Mucosa of rectum (tissue), 2 donors: ENCODE data around the gene KCNQ1OT1.
A peak's percentile ranks its signal among the peaks of the same experiment; 100 is the strongest.

ENCODE experiments used
- H3K27ac ChIP-seq, 2 donors: one replicate each; pipeline ENCODE4 v1.7.0; 2013; ENCODE audit warnings: inconsistent platforms in 2 of 2, low read depth in 2 of 2, low read length in 2 of 2
- H3K27me3 ChIP-seq, 2 donors: one replicate each; pipeline ENCODE4 v1.7.0; 2013; ENCODE audit warnings: low read length in 2 of 2; ENCODE audit not compliant: control insufficient read depth in 2 of 2, insufficient read depth in 2 of 2
- H3K36me3 ChIP-seq, 2 donors: one replicate each; pipeline ENCODE4 v1.7.0; 2013; ENCODE audit warnings: low read length in 2 of 2; ENCODE audit not compliant: control insufficient read depth in 2 of 2, insufficient read depth in 2 of 2
- H3K4me1 ChIP-seq, 2 donors: one replicate each; pipeline ENCODE4 v1.7.0; 2013; ENCODE audit warnings: low read length in 2 of 2, mild to moderate bottlenecking in 1 of 2; ENCODE audit not compliant: control insufficient read depth in 2 of 2, insufficient read depth in 2 of 2
- H3K4me3 ChIP-seq, 2 donors: one replicate each; pipeline ENCODE4 v1.7.0; 2013; ENCODE audit warnings: low read length in 2 of 2
- H3K9ac ChIP-seq, 2 donors: one replicate each; pipeline ENCODE4 v1.7.0; 2013; ENCODE audit warnings: low read length in 2 of 2, low read depth in 1 of 2, mild to moderate bottlenecking in 1 of 2
- H3K9me3 ChIP-seq, 2 donors: one replicate each; pipeline ENCODE4 v1.7.0; 2013; ENCODE audit warnings: low read length in 2 of 2; ENCODE audit not compliant: control insufficient read depth in 2 of 2
- donor health status: healthy.
- donor health status: Normal muscosa, but diverticular disease.

KCNQ1OT1 gene

DNA sequence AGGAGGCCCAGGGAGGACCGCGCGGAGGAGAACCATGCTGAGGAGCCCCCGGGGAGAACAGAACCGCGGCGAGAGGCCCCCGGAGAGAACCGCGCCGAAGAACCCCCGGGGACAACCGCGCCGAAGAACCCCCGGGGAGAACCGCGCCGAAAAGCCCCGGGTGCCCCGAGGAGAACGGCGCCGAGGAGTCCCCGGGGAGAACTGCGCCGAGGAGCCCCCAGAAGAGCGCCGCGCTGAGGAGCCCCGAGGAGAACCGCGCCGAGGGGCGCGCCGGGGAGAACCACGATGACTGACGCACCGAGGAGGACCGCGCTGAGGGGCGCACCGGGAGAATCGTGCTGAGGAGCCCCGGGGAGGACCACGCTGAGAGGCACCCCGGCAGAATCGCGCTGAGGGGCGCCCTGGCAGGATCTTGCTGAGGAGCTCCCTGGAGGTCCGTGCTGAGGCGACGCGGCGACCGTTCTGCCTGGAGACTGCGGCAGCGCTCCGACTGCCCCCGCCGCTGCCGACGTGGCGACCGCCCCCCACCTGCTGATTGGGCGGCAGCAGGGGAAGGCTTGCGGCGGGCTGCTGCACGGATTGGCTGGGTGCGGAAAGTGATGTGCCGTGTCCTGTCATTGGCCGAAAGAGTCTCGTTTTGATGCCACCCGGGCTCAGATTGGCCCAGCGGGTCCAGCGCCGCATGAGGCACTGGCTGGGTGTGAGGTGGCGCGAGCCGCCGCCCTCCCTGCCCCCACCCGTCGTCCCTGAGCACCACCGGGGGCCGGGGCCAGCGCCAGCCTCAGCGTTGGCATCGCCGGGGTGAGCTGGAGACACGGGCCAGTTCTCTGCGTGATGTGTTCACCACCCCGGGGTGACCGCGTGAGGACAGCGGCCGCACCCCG is at the start of gene KCNQ1OT1:
Gene KCNQ1OT1, minus strand, starts transcription at position 464 of the 884 bp plus-strand sequence.
- H3K4me1 ChIP-seq, result peaks cover 0 to 9% of the 10 kb centered on the region in 2 donors
- no peaks in the 10 kb centered on the region for H3K36me3 ChIP-seq
- H3K4me3 ChIP-seq, result peak within 1 kb of the TSS; percentile 74 to 78
- no peaks in the 10 kb centered on the region for H3K9me3 ChIP-seq
- peak within 1 kb of the TSS; percentile 94 to 95 for H3K27ac ChIP-seq
- H3K9ac ChIP-seq, result peak within 1 kb of the TSS; percentile 77 to 91
- no peaks in the 10 kb centered on the region for H3K27me3 ChIP-seq

GRCh38 chr11:2748814-2749554 is 49.2 kb upstream of the KCNQ1OT1 start:
- H3K4me3 ChIP-seq, result no peak overlapping the region
- H3K36me3 ChIP-seq, result no peaks in the 10 kb centered on the region
- H3K4me1 ChIP-seq, result no peaks in the 10 kb centered on the region
- H3K9me3 ChIP-seq, result no peaks in the 10 kb centered on the region
- H3K27ac ChIP-seq, result no peak overlapping the region
- H3K27me3 ChIP-seq, result no peaks in the 10 kb centered on the region
- no peak overlapping the region for H3K9ac ChIP-seq

GRCh38 chr11:2748061-2748813 is 48.4 kb upstream of the KCNQ1OT1 start:
- no peak overlapping the region for H3K27ac ChIP-seq
- H3K4me3 ChIP-seq, result no peak overlapping the region
- H3K9me3 ChIP-seq, result no peaks in the 10 kb centered on the region
- H3K9ac ChIP-seq, result no peak overlapping the region
- H3K4me1 ChIP-seq, result no peaks in the 10 kb centered on the region
- no peaks in the 10 kb centered on the region for H3K36me3 ChIP-seq
- H3K27me3 ChIP-seq, result no peaks in the 10 kb centered on the region

DNA sequence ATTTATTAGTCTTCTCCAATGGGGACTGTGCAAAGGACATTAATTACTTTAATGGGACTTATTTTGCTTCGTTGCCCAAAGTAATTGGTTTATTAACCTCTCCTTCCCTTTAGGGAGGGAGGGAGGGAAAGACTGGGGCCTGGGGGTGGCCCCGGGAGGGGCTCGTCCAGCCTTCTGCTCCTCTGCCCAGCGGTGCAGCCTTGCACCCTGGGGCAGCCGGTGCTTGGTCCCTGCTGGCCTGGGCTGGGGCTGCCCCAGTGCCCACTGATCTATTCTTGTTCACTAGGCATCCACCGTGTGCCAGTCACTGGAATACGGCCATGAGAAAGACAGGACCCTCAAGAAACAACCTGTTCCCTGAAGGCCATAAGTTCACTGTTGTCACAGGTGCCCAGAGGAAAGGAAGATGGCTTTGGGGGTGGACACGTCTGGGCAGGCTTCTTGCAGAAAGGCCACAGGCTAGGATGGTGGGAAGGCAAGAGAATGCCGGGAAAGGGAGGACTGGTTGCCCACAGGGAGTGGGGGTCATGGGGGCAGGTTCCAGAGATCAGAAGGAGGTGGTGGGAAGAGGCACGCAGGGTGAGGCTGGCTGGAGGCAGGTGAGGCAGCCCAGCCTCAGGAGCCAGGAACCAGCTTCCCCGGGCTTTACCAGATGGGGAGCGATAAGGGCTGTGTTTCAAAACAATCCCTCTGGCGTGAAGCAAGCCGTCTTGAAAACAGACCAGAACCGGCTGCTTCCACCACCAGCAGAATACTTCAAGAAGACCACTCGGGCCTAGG is 47.6 kb upstream of the KCNQ1OT1 start:
- no peaks in the 10 kb centered on the region for H3K4me1 ChIP-seq
- H3K36me3 ChIP-seq, result no peaks in the 10 kb centered on the region
- H3K9me3 ChIP-seq, result no peaks in the 10 kb centered on the region
- H3K9ac ChIP-seq, result no peak overlapping the region
- no peaks in the 10 kb centered on the region for H3K27me3 ChIP-seq
- no peak overlapping the region for H3K27ac ChIP-seq
- no peak overlapping the region for H3K4me3 ChIP-seq

GRCh38 chr11:2746401-2747247 is 46.8 kb upstream of the KCNQ1OT1 start:
- no peak overlapping the region for H3K9ac ChIP-seq
- no peak overlapping the region for H3K27ac ChIP-seq
- H3K4me3 ChIP-seq, result no peak overlapping the region
- H3K36me3 ChIP-seq, result no peaks in the 10 kb centered on the region
- no peaks in the 10 kb centered on the region for H3K27me3 ChIP-seq
- H3K9me3 ChIP-seq, result no peaks in the 10 kb centered on the region
- H3K4me1 ChIP-seq, result no peaks in the 10 kb centered on the region

DNA sequence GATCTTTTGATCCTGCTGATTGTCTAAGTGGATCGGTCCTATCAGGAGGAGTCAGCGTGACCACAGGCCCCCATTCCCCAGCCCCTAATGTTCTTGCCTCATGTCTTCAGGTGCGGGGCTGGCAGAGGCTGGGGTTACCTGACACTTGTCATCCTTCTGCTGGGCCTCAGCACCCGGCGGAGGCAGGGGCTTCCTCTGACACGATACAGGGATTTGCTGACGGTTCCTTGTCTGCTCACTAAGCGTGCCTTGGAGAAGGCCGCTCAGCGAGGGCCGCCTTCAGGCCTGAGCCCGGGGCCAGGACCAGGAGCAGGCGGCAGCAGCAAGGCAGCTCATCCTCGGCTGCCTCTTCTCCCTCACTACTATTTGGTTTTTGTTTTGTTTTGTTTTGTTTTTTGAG is 45.7 kb upstream of the KCNQ1OT1 start:
- H3K4me3 ChIP-seq, result no peak overlapping the region
- H3K9me3 ChIP-seq, result no peaks in the 10 kb centered on the region
- H3K4me1 ChIP-seq, result peaks cover 0 to 5% of the 10 kb centered on the region in 2 donors
- no peak overlapping the region for H3K27ac ChIP-seq
- no peaks in the 10 kb centered on the region for H3K27me3 ChIP-seq
- H3K36me3 ChIP-seq, result no peaks in the 10 kb centered on the region
- no peak overlapping the region for H3K9ac ChIP-seq

- no peak overlapping the region for H3K9ac ChIP-seq
- H3K9me3 ChIP-seq, result no peaks in the 10 kb centered on the region
- no peak overlapping the region for H3K4me3 ChIP-seq
- no peaks in the 10 kb centered on the region for H3K27me3 ChIP-seq
- H3K36me3 ChIP-seq, result no peaks in the 10 kb centered on the region
- H3K27ac ChIP-seq, result no peak overlapping the region
- peaks cover 4 to 9% of the 10 kb centered on the region in 2 donors for H3K4me1 ChIP-seq
These were observed 44.4 kb upstream of the KCNQ1OT1 start for GRCh38 chr11:2744166-2744565.

DNA sequence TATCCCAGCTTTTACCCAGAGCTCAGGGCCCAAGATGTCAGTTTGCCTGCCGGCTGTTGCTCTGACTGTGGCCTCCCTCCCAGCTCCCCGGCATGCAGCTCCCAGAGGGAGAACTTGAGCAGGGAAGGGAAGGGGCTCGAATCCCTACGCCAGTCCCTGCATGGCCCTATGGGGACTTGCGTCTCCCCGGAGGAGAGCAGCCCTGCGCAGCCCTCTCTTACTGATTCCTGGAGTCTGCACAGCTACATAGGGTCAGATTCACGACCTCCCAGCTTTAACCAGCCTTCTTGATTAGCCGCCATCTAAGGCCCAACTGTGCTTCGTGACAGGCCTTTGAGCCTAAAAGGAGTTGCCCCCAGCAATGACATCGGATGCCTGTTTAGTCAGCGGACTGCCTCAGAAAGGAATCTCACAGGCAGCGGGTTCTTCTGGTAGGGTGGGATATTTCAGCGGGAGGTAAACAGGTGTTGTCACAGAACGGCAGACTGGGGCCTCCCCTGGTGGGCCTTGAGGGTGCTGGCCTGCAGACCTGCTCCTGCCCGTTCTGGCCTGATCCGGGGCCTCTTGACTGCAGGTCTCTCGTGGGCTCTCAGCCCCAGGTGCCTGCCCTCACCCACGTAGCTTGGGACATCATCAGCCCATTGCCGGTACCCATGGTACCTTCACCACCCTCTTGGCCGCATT is 43.8 kb upstream of the KCNQ1OT1 start:
- peaks cover 4 to 9% of the 10 kb centered on the region in 2 donors for H3K4me1 ChIP-seq

More for the DNA sequence above, 43.8 kb upstream of the KCNQ1OT1 start:
- Histone ChIP-seq H3K27me3 (no peaks in the 10 kb centered on the region), H3K27ac (no peak overlapping the region), H3K9ac (no peak overlapping the region), H3K4me3 (no peak overlapping the region), H3K36me3 (no peaks in the 10 kb centered on the region), H3K9me3 (no peaks in the 10 kb centered on the region)
